GM12873 (cell line): ENCODE data around the gene KCNJ2.

Experiments used
- CTCF ChIP-seq: IDR thresholded peaks from 2 replicates; pipeline ENCODE4 v1.5.1; 2012; ENCODE audit warnings: low read depth, mild to moderate bottlenecking, moderate library complexity, low read length, control low read depth; ENCODE audit not compliant: insufficient read depth; ENCODE audit errors: missing control alignments

KCNJ2 gene

DNA sequence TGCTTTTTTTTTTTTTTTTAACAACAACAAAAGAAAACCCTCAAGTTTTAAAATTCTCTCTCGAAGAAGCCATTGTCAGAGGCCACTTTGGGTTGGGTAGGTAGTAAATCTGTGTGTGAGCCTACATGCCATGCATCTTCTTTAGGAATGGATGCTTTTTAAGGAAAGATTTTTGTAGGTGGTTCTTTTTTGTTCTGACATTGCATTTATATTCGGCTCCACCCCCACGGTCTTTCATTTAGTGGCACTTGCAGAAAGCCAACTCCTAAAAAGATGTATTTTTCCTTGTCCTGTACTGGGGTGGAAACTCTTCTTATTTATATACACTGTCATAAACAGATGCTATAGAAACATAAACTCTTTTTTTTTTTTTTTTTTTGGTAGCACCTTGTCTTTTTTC is 35.1 kb downstream of the KCNJ2 start:
- TF ChIP-seq CTCF, result no peak

DNA sequence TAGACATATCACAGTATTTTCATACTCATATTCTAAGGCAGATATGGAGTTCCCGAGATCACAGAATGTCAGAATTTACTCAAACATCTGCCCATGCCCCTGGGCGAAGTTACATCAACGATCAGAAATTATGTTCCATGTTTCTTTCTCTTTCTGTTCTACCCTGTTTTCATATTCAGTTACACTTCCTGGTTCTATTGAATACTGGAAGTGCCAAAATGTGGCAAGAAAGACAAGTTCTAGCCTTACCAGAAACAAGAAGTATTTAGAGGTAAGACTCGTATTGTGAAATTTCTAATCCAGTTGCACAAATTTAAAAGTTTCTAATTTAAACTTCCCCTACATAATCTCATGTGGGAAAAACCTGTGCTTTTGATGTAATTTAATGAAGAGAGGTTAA is 36.1 kb downstream of the KCNJ2 start:
- TF ChIP-seq CTCF, result no peak

GRCh38 chr17:70206361-70207010 is 37.2 kb downstream of the KCNJ2 start:
- TF ChIP-seq CTCF, result no peak

DNA sequence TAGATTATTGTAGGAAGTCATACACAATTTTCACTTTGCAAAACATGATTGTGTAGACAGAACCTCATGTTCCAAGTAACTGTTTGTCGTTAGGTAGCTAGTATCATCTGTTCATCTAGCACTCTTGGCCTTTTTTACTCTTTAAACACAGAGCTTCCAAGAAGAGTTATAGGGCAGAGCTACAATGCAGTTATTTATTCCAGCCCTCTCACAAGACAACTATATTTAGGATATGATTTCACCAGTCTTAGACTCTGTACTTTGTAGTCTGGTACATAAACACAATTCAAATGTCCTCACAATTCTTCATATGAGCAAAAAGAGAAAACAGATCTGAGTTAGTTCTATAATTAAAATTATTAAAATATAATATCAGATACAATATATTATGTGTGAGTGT is 37.9 kb downstream of the KCNJ2 start:
- no peak for TF ChIP-seq CTCF

GRCh38 chr17:70208080-70208794 is 38.9 kb downstream of the KCNJ2 start:
- TF ChIP-seq CTCF, result no peak

- no peak for TF ChIP-seq CTCF
Measured at GRCh38 chr17:70208825-70209555, 39.7 kb downstream of the KCNJ2 start.

GRCh38 chr17:70215656-70216055 is 46.3 kb downstream of the KCNJ2 start:
- no peak for TF ChIP-seq CTCF
